Activated CD4-positive, alpha-beta T cell treated with anti-CD3 and anti-CD28 coated beads, Interleukin-2, amount 50 U/mL, for 1 hour (primary cell): Measurements from ENCODE around the gene ADAMTSL2.

Source experiments
- DNase-seq: peaks from one replicate; pipeline ENCODE4 v3.0.0-alpha.2; 2020

Gene ADAMTSL2

GRCh38 chr9:133591985-133592384 is 57.5 kb downstream of the ADAMTSL2 start:
- no peak for DNase-seq

- DNase-seq = peak; percentile 17
These were observed 58.4 kb downstream of the ADAMTSL2 start for GRCh38 chr9:133592731-133593409.

DNA sequence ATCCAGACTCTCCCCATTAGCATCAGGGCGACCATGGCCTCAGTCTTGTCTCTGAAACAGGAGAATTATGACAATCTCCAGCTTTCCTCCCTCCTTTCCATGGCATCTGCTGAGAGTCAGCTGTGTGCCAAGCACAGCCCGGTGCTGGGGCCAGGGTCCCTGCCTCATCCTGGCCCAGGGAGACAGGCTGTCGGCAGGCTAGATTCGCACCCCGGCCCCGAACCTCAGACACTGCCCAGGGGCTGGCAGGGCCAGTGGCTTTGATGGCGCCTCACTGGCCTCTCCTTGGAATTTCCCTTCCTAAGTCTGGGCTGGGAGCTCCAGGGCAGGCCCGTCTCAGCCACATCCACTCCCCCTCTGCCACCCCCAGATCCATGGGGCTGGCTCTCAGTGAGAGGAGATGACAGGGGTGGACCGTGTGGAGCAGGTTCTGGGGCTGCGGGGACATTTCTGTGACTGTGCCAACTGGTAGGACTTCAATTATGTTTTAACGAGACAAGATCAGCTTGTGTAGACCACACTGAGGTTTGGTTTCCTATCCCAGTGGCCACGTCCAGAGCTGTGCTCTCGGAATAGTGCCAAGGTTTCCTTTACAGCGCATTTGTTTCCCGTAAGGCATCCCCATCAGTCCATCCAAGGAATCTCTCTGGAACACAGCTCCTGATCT is 59.2 kb downstream of the ADAMTSL2 start:
- no peak for DNase-seq

GRCh38 chr9:133594310-133594709 is 59.8 kb downstream of the ADAMTSL2 start:
- no peak for DNase-seq

GRCh38 chr9:133595910-133596309 is 61.4 kb downstream of the ADAMTSL2 start:
- DNase-seq = no peak

GRCh38 chr9:133597316-133597957 is 62.9 kb downstream of the ADAMTSL2 start:
- DNase-seq = no peak

DNA sequence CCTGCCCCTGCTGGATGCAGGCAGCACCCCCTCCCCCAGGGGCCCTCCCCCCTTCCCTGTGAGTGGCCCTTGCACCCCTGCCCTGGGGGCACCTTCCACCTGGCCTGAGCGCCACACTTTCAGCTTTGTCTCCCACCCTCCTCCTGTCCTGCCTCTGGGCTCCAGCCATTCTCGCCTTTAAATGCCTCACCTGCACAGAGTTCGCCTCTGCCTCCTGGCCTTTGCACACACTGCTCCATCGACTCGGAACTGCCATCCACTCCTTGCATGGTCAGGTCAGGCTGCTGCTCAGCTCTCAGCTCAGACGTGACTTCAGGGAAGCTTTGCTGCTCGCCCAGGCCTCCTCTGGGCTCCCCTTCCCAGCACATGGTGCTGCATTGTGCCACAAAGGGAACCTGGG is 64.5 kb downstream of the ADAMTSL2 start:
- DNase-seq = no peak

DNA sequence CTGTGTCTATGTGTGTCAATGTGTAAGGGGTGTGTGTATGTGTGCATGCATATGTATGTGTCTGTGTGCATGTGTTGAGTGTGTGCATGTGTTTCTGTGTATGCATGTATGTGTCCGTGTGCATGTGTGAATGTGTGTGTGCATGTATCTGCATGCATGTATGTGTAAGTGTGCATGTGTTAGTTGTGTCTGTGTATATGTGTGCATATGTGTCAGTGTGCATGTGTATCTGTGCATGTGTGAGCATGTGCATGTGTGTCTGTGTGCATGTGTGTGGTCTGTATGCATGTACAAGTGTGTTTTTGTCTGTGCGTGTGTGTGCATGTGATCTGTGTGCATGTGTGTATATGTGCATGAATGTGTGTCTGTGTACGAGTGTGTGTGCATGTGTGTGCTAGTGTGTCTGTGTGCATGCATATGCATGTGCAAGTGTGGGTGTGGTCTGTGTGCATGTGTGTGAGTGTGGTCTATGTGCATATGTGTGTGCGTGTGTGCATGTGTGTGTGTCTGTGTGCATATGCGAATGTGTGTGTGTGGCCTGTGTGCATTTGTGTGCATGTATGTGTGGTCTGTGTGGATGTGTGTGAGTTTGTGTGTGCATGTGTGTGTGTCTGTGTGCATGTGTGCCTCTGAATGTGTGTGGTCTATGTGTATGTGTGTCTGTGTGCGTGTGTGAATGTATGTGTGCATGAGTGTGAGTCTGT is 65.1 kb downstream of the ADAMTSL2 start:
- no peak for DNase-seq

DNA sequence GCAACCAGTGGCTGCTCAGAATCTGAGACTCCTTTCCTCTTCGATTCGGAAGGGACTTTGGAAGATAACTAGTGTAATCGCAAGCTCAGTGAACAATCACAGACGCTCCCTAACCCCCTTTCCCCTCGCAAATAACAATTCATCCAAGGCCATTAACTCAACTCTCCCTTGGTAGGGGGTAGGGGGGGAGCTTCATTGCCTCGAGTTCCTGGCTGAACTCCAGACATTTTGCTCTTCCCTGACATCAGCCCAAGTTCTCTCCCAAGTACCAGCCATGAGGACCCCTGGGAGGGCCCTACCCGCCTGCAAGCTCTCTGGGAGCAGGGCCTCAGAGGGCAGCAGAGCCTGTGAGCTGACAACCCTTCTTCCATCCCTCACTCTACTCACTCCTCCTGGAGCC is 66.2 kb downstream of the ADAMTSL2 start:
- DNase-seq = no peak

DNA sequence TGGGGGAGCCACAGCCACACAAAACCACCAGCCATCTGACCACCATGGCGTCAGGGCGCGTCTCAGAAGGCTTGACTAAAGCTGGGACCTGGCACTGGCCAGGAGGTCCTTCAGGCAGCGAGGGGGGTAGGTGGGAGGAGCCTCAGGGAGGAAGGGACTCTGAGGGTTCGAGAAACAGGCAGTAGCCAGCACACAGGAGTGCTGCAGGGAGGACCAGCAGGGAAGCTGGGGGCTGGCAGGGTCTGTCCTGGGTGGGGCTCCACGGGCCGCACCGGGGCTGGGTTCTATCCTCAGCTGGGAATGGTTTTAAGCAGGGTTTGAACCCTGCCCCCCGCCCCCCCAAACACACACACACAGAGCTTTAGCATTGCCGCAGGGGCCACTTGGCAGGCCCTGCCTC is 67.2 kb downstream of the ADAMTSL2 start:
- DNase-seq = no peak

- DNase-seq = no peak
These were observed 67.8 kb downstream of the ADAMTSL2 start for GRCh38 chr9:133602277-133602676.

DNA sequence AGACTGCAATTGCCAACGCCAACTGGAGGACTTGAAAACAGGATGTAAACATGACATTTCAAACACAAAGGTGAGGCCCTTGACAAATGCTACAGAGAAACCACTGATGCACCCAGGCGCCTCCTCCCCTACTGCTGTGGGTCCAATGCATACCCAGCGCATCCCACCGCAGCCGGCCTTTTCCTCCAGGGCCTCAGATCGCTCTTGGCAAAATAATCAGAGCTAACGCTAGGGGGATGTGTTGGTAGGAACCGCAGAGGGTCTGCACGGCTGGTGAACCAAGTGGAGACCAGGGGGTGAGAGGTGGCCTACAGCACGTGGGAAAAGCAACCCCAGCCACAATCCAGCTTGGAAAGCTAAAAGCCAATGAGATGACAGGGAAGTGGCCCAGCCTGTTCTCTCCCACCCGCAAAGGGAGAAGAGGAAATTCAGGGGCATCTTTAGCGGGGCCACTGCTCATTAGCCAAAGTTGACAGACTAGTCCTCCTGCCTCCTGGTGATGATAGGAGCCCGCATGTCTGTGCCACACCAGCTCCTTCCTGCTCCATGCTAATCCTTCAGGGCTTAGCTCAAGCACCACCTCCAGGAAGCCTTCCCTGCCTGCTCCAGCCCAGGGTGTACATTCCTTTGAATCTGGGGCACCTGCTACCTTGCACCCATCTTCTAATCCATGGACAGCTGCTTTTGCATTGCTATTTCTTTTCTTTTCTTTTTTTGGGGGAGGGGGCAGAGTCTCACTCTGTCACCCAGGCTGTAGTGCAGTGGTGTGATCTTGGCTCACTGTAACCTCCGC is 68.8 kb downstream of the ADAMTSL2 start:
- no peak for DNase-seq

- peak; percentile 30 for DNase-seq
These were observed 69.7 kb downstream of the ADAMTSL2 start for GRCh38 chr9:133604214-133604613.

- no peak for DNase-seq
These were observed 70.4 kb downstream of the ADAMTSL2 start for GRCh38 chr9:133604856-133605255.

DNA sequence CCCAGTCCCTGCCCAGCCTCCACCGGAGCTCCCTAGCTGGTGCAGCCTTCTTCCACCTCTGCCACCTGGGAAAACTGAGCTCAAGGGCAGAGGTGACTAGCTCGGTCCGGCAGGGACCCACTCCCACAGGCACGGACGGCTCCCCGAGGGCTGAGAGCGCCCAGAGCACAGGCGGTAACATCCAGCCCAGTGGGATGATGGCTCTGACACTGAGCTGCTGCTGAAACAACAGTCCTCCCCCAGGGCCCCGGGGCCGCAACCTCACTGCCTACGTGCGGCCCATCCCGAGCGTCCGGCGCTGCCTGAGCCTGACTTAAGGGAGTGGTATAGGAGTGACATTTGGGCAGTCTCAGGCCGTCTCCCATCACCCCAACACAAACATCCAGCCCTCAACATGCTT is 70.9 kb downstream of the ADAMTSL2 start:
- no peak for DNase-seq

DNA sequence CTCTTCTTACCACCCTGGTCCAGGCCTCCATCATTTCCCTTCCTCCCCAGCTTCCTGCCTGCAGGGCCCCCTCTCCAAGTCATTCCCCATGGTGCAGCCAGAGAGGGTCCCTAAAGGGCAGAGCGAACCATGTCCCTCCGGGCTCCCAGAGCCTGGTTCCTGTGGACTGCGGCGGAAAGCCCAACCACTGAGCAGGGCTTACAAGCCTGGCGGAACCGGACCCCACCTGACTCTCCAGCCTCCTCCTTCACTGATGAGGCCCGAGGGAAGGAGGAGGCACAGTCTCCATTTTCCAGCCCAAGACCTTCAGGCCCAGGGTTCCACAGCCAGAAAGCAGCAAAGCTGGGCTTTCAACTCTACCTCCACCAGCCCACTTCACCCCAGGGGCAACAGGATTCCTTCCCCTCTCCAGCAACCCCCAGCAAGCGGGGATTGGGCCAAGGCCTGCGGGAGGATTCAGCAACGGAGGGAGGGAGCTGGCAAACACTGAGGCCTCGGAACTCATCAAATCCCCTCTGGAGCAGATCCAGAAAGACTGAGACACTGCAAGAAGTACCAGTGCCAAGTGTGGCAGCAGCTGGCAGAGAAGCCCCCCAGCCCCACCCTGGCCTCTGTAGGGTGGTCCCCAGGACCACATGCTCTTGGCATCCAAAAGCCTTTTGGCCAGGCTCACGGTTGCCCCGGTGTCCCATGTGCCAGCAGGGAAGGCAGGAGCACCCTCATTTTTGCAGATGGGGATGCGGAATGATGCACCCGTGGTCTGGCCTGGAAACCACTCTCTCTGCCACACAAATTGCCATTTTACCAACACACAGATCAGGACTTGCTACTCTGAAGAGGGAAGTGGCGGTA is 71.6 kb downstream of the ADAMTSL2 start:
- no peak for DNase-seq

DNA sequence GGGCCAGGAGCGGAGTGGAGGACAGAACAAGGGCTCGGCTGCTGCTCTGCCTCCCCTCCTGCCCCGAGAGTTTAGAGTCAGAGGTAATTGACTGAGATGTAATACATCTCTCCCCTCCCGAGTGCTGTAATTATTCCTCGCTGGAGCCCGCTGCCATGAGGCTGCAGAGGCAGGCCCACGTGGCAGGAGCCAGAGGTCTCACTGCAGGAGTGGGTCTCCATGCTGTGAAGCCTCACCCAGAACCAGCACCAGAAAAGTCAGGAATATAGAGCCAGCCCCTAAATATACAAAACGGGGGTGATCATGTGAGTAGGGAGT is 72.2 kb downstream of the ADAMTSL2 start:
- no peak for DNase-seq

- no peak for DNase-seq
These were observed 72.9 kb downstream of the ADAMTSL2 start for GRCh38 chr9:133607381-133607780.

DNA sequence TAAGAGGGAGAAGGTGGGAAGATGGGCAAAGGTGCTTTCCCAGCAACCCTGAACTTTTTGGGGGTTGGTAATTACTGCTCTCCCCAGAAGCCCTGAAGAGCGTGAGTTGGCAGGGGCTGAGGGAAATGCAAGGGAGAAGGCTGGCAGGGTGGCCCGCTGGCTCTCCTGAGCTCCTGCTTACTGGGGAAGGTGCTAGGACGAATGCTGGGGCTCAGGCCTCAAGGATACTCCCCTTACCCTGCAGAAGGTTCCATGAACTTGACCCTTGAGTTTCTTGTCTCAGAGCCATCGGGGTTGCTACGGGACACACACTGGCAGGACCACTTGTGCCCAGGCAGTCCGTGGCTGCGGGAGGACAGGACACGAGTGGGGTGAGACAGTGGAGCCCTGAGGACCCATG is 73.5 kb downstream of the ADAMTSL2 start:
- DNase-seq = no peak

GRCh38 chr9:133608382-133608781 is 73.9 kb downstream of the ADAMTSL2 start:
- DNase-seq = no peak

DNA sequence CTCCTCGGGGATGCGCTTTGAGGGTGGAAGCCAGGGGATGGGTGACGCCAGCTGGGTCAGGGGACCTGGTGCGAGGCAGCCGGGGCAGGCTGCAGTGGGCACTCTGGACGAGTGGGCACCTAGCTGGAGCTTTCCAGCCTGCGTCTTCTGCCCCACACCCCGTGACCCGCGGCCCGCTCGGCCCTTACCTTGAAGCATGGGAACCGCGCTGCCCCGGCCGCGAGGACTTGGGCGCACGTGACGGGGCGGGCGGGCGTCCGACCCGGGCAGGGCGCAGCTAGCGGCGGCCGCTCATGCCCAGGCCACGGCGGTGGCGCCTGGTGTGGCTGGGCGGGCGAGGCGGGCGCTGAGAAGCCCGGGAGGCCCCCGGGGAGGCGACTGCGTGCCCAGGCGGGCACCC is 74.4 kb downstream of the ADAMTSL2 start:
- DNase-seq = no peak
